Right lobe of liver (tissue), 6 donors: ENCODE data around the gene CEP112. TPM values are rescaled to one million over a fixed set of nuclear protein-coding genes. Genes with fewer than 3 reads are reported as not detected.

ENCODE experiments used
- ATAC-seq, 4 donors: fragments of 200-7000 bp; cut with Tn5 transposase; one replicate each; pipeline ENCODE4 v1.9.1; 2020; ENCODE audit warnings: mild to moderate bottlenecking in 4 of 4, moderate library complexity in 4 of 4
- DNase-seq, 3 donors: peaks; one replicate each; pipeline ENCODE4 v3.0.0-alpha.2; 2020
- H3K27ac ChIP-seq, 3 donors: fragments of 200-600 bp; one replicate each; pipeline ENCODE4 v1.8.0; 2022
- H3K27me3 ChIP-seq, 2 donors: fragments of 200-600 bp; one replicate each; pipeline ENCODE4 v1.8.0; 2022
- H3K36me3 ChIP-seq, 4 donors: fragments of 200-600 bp; sonication (generic) in 1 of 4; one replicate each; pipeline versions ENCODE4 v1.5.1 to v1.8.0; 2017 to 2022; ENCODE audit warnings: control low read depth in 1 of 4
- H3K4me1 ChIP-seq, 4 donors: fragments of 200-600 bp; sonication (generic) in 1 of 4; one replicate each; pipeline versions ENCODE4 v1.5.1 to v1.8.0; 2017 to 2022; ENCODE audit warnings: control low read depth in 1 of 4
- H3K4me3 ChIP-seq, 3 donors: fragments of 200-600 bp; one replicate each; pipeline ENCODE4 v1.8.0; 2022
- H3K9me3 ChIP-seq, 4 donors: fragments of 200-600 bp; sonication (generic) in 1 of 4; one replicate each; pipeline versions ENCODE4 v1.5.1 to v1.8.0; 2017 to 2022; ENCODE audit warnings: control low read depth in 1 of 4
- CTCF ChIP-seq, 4 donors: fragments of 200-600 bp in 3 of 4; fragments of 450-650 bp in 1 of 4; IDR thresholded peaks; one replicate each; pipeline versions ENCODE4 v1.5.1 to v1.8.0; 2016 to 2022; ENCODE audit warnings: antibody characterized with exemption in 4 of 4, mild to moderate bottlenecking in 2 of 4
- POLR2A ChIP-seq: fragments of 450-650 bp; IDR thresholded peaks from one replicate; pipeline ENCODE4 v1.6.1; 2017; ENCODE audit warnings: antibody characterized with exemption, mild to moderate bottlenecking
- WGBS: methylation state at CpG from one replicate; pipeline ENCODE4 v1.1.6; 2018; ENCODE audit warnings: low coverage, low lambda C conversion rate; ENCODE audit not compliant: insufficient coverage; ENCODE audit errors: missing lambda C conversion rate; 5-methylcytosine and 5-hydroxymethylcytosine counted together
- intact Hi-C, 2 donors: fragments of 100-400 bp; cut with DNase I; formaldehyde crosslinking; loops; one replicate each; pipeline versions ENCODE4 v1.11.2 to v1.14.1; 2022
- total RNA-seq, 6 experiments: library from RNA; depleted of rRNA in 2 of 6; stranded (reverse); fragments of >200 nt in 2 of 6; fragmentation: NEBNext Ultra II Directional in 3 of 6; extraction: Animal tissue kit (Norgen Biotek cat#: 25700) in 3 of 6; gene quantifications; one replicate each; pipeline versions ENCODE4 v1.1.0 to v1.2.4, GENCODE V29; 2016 to 2023
- donor health status: DM: no; HTN: yes; CAD: no.
- donor health status: DM: no; HTN: no; CAD: no.
- donor health status: DM: no; HTN: no; CAD: no.
- donor health status: DM: no; HTN: yes; CAD: no.
- donor health status: DM: no; HTN: yes; CAD: no.

CEP112 gene
- total RNA-seq, 6 experiments from 2014 or later = 2.2 to 4.6 (median 3.9) TPM

DNA sequence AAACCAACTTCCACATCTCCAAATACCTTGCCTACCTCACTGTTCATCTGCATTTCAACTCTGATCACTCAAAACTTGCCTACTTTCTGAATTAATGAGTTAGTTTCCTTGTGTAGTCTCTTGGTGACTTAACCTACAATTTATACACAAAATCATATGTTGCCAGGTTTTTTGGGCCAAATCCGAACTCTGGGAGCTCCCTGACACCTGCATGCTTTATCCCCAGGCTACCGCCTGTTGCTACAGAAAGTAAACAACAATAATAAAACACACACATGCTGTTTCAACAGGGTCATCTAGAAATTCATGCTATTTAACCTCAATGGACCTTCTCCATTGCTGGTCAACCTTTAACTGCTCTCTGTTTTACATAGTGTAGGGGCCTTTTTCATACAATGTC, 526.0 kb downstream of the CEP112 start:
- Histone ChIP-seq H3K27ac (no peak overlapping the region), H3K4me3 (no peak overlapping the region), H3K27me3 (no peaks in the 10 kb centered on the region), H3K4me1 (no peaks in the 10 kb centered on the region), H3K36me3 (no peaks in the 10 kb centered on the region), H3K9me3 (no peaks in the 10 kb centered on the region)
- WGBS = 83% methylated on average over 2 of the region's 2 CpGs
- ATAC-seq = no peak
- no peak for DNase-seq
- no peak for TF ChIP-seq POLR2A
- TF ChIP-seq CTCF (IDR thresholded peaks at IDR 0.05) = no peak
- intact Hi-C loops = no loop called here

GRCh38 chr17:65664696-65665095, 527.2 kb downstream of the CEP112 start:
- H3K4me3 ChIP-seq = no peak overlapping the region
- H3K4me1 ChIP-seq = no peaks in the 10 kb centered on the region
- H3K36me3 ChIP-seq = no peaks in the 10 kb centered on the region
- H3K27me3 ChIP-seq = no peaks in the 10 kb centered on the region
- H3K9me3 ChIP-seq = no peaks in the 10 kb centered on the region
- H3K27ac ChIP-seq = no peak overlapping the region
- WGBS = 100% methylated on average over 1 of the region's 1 CpG
- intact Hi-C loops = no loop called here
- ATAC-seq (no peak), DNase-seq (no peak)
- TF ChIP-seq CTCF (IDR thresholded peaks at IDR 0.05) (no peak), POLR2A (no peak)

- ATAC-seq (no peak), DNase-seq (no peak)
- TF ChIP-seq POLR2A (no peak), CTCF (IDR thresholded peaks at IDR 0.05) (no peak)
- WGBS = 83% methylated on average over 4 of the region's 4 CpGs
- Histone ChIP-seq H3K9me3 (no peaks in the 10 kb centered on the region), H3K27ac (no peak overlapping the region), H3K36me3 (no peaks in the 10 kb centered on the region), H3K4me3 (no peak overlapping the region), H3K4me1 (no peaks in the 10 kb centered on the region), H3K27me3 (no peaks in the 10 kb centered on the region)
- intact Hi-C loops = no loop called here
These were observed 527.7 kb downstream of the CEP112 start for GRCh38 chr17:65664266-65664665.

DNA sequence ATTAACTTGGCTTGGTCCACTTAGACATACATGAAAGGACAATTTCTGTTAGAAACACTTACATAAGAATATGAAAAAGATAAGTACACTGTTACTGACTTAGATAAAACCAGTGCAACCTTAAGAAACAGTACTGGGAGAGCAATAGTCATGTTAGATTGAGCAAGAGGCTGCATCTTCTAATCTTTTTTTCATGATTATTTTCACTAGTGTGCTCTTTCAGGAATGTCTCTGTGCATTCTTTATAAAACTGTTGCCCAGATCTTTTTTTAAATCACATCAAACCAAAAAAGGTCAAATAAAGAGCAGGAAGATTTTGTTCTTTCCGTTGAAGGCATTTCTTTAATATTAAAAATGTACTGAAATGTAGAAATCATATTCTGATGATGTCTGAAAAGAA, 529.7 kb downstream of the CEP112 start:
- no peaks in the 10 kb centered on the region for H3K4me1 ChIP-seq
- 63% methylated on average over 1 of the region's 1 CpG for WGBS
- H3K36me3 ChIP-seq = no peaks in the 10 kb centered on the region
- ATAC-seq = no peak
- no peak overlapping the region for H3K4me3 ChIP-seq
- TF ChIP-seq POLR2A (no peak), CTCF (IDR thresholded peaks at IDR 0.05) (no peak)
- intact Hi-C loops = no loop called here
- H3K27ac ChIP-seq = no peak overlapping the region
- H3K9me3 ChIP-seq = no peaks in the 10 kb centered on the region
- H3K27me3 ChIP-seq = no peaks in the 10 kb centered on the region
- DNase-seq = no peak

GRCh38 chr17:65660947-65661346, 531.0 kb downstream of the CEP112 start:
- no peaks in the 10 kb centered on the region for H3K9me3 ChIP-seq
- ATAC-seq = no peak
- 85% methylated on average over 2 of the region's 2 CpGs for whole genome bisulfite sequencing
- DNase-seq = no peak
- H3K27ac ChIP-seq = no peak overlapping the region
- TF ChIP-seq POLR2A (no peak), CTCF (IDR thresholded peaks at IDR 0.05) (no peak)
- no peak overlapping the region for H3K4me3 ChIP-seq
- H3K4me1 ChIP-seq = no peaks in the 10 kb centered on the region
- no peaks in the 10 kb centered on the region for H3K36me3 ChIP-seq
- H3K27me3 ChIP-seq = no peaks in the 10 kb centered on the region
- intact Hi-C loops = no loop called here
